C4-2B (cell line): ENCODE data around the gene EHBP1.
A peak's percentile ranks its signal among the peaks of the same experiment; 100 is the strongest.

Experiments
- H3K27ac ChIP-seq: fragments of 450-650 bp; 2 replicates; pipeline ENCODE4 v1.5.1; 2017
- ZFX ChIP-seq: fragments of 450-650 bp; IDR thresholded peaks from 2 replicates; pipeline ENCODE4 v1.6.1; 2017
- TF ChIP-seq, protein P1 (sequence below): fragments of 450-650 bp; conservative IDR thresholded peaks from 2 replicates; pipeline ENCODE4 v1.5.1; 2017; ENCODE audit warnings: mild to moderate bottlenecking

The EHBP1 gene

DNA sequence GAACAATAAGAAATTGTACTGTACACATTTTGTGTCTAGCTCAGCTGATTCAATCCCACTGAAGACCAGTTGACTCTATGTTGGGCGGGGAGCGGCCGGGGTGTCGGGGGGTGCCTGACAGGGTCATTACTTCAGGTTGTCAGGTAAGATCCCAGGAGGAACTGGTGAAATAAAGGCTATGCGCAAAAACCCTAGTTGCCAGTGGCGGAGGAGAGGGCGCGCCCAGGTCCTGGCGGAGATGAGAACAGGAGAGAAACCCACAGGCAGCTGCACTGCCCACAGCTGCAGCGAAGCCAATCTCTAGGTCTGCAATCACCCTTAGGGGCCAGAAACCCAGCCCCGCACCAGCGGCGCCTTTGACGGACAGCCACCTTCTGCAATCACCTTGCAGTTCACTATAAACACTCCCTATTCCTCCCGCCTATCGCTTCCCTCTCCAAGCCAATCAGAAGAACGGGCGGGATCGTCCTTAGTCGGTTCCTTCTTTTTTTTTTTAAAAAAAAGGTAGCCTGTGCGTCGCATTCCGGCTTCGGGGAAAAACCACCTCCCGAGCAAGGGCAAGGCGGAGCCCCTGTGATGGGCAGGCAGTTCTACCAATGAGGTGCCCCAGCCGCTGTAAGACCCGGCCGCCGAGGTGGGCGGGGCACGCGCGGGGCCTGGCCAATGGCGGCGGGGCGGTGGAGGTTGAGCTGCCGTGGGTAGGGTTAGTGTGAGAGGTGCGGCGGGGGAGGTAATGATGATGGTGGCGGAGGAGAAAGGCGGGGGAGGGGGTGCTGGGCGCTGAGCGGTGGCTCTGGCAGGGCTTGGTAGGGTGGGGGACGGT lies at the start of gene EHBP1:
TSS of gene EHBP1 (plus strand) at position 707 of the 823 bp plus-strand sequence. CDS start 1,479 bp downstream, outside the sequence.
- peak within 1 kb of the TSS; percentile 86 for H3K27ac ChIP-seq
- no peak for TF ChIP-seq ZFX
- TF ChIP-seq, protein P1, sequence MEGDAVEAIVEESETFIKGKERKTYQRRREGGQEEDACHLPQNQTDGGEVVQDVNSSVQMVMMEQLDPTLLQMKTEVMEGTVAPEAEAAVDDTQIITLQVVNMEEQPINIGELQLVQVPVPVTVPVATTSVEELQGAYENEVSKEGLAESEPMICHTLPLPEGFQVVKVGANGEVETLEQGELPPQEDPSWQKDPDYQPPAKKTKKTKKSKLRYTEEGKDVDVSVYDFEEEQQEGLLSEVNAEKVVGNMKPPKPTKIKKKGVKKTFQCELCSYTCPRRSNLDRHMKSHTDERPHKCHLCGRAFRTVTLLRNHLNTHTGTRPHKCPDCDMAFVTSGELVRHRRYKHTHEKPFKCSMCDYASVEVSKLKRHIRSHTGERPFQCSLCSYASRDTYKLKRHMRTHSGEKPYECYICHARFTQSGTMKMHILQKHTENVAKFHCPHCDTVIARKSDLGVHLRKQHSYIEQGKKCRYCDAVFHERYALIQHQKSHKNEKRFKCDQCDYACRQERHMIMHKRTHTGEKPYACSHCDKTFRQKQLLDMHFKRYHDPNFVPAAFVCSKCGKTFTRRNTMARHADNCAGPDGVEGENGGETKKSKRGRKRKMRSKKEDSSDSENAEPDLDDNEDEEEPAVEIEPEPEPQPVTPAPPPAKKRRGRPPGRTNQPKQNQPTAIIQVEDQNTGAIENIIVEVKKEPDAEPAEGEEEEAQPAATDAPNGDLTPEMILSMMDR: no peak

DNA sequence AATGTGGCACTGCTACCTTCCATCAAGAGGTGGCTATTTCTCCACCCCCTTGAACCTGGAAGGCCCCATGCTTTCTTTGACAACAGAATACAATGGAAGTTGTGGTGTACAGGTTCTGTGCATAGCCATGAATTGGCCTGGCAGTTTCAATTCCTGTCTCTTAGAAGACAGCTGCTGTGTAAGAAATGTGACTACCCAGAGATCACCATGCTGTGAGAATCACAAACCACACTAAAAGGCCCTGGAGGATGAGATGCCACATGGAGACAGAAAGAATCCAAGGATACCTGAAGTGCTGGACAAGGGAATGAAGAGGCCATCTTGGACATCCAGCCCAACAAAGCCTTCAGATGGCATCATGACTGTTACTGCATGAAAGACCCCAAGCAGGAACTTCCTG lies 47.7 kb upstream of the EHBP1 start:
- no peak for TF ChIP-seq ZFX
- TF ChIP-seq, protein P1: no peak
- H3K27ac ChIP-seq: no peak overlapping the region

DNA sequence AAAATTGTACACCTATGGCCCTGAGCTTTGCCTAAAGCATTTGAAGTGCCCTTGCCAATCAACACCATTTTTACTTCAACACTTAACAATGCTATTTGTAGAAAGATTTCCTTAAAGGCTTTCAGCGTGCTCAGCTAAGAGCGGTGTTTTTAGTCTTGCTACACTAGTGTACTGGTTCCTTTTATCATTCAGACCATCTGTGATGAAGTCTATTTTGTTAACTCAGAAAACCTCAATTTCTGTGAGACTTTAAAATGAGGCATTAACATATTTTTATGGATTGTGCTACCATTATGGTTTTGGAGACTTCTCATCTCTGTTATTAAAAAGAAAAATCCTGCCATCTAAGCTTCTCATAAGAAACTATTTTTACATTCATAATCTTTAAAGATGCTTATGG lies 46.6 kb upstream of the EHBP1 start:
- no peak overlapping the region for H3K27ac ChIP-seq
- TF ChIP-seq, protein P1: no peak
- TF ChIP-seq ZFX: no peak

DNA sequence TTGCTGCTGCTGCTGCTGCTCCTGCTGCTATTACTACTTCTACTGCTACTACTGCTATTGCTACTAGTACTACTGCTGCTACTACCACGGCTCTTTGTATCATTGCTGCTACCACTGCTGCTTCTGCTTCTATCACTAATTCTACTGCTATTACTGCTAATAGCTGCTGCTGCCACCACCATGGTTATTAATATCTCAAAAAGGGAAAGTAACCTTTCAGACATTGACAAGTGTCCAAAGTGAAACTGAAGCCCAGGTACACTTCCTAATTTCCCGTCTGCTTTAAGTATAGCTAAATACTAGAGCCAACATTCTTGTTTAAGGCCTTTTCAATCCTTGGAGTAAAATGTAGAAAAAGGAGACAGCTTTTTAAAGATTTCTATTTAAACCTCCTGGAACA lies 45.4 kb upstream of the EHBP1 start:
- H3K27ac ChIP-seq: no peak overlapping the region
- no peak for TF ChIP-seq ZFX
- TF ChIP-seq, protein P1: no peak

DNA sequence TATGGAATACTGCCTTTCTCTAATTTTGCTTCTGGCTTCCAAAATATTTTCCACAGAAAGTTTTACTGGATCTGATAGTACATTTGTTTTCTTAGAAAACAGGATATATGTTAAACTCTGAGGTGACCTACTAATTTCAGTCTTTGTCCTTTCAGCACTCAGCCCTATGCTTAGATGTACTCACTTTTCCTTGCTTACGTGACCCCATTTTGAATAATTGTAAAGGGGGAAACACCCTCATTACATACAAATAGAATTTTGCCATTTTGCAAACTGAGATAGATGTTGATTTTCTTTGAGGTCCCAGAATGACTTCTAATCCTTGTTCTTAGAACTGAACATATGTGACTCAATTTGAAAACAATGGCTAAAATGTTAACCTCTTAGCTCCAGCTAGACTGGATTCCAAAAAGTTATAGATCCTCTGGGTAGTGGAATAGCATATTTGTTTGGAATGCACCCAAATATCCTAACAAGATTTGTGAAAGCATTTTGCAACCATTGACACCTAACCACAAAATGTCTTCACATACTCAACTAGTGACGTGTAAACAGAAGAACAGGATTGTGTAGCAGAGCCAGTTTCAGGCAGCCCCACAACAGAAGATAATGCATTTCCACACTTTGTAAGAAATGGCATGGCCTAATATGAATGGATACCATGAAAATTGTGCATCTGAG lies 44.8 kb upstream of the EHBP1 start:
- H3K27ac ChIP-seq: no peak overlapping the region
- TF ChIP-seq ZFX: no peak
- TF ChIP-seq, protein P1: no peak

DNA sequence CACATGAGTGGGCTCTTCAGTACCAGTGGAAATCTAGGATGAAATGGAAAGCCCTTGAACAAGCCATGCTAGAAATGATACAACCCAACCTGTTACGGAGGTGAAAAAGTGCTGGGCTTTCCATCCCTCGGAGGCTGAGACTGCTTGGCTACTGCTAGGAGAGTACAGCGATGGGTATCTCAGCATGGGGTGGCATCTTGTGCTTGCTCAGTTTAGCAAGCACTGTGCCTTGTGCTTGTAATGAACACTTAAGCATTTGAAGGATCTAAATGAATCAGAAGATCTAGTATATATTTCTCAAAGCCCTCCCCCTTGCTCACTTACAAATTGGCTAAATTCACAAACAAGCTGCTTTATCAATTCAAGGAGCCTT lies 44.3 kb upstream of the EHBP1 start:
- no peak overlapping the region for H3K27ac ChIP-seq
- TF ChIP-seq, protein P1: no peak
- TF ChIP-seq ZFX: no peak

DNA sequence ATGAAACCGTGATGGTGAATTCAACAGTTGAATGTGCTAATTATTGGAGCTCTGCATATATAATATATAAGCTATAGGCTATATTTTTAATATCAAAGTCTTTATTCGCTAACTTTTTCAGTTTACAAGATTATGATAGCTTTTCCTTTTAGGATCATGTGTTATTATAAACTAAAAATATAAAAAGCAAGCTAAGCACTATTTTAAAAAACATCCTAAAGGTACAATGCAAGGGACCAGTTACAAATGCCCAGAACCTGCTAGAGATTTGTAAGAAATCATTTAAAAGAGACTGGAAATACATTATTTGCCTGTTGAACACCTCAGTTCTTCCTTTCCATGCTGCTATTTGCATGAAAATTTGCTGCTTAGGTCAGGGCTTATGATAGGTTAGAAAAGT lies 43.4 kb upstream of the EHBP1 start:
- H3K27ac ChIP-seq: no peak overlapping the region
- TF ChIP-seq ZFX: no peak
- TF ChIP-seq, protein P1: no peak
